Stimulated activated memory B cell treated with anti-CD40 and anti-IgM and Interleukin-4, amounts not matched to agents 10 μg/mL and 1 μg/mL and 100 μg/mL, for 72 hours (primary cell): ENCODE data around the gene GMIP.

Experiments used
- ATAC-seq: fragments of 150-1000 bp; cut with Tn5 transposase; 2 replicates; pipeline ENCODE4 v1.10.0; 2021
- H3K27ac Mint-ChIP-seq: one replicate; pipeline ENCODE4 v1.8.0; 2022; ENCODE audit warnings: mild to moderate bottlenecking, mixed read lengths
- H3K27me3 Mint-ChIP-seq: one replicate; pipeline ENCODE4 v1.8.0; 2022; ENCODE audit warnings: mixed read lengths
- H3K36me3 Mint-ChIP-seq: one replicate; pipeline ENCODE4 v1.8.0; 2022; ENCODE audit warnings: mixed read lengths
- H3K4me1 Mint-ChIP-seq: one replicate; pipeline ENCODE4 v1.8.0; 2022; ENCODE audit warnings: mixed read lengths
- H3K4me3 Mint-ChIP-seq: one replicate; pipeline ENCODE4 v1.8.0; 2022; ENCODE audit warnings: mild to moderate bottlenecking, moderate library complexity, mixed read lengths
- H3K9me3 Mint-ChIP-seq: one replicate; pipeline ENCODE4 v1.8.0; 2022; ENCODE audit warnings: mixed read lengths

Gene GMIP

DNA sequence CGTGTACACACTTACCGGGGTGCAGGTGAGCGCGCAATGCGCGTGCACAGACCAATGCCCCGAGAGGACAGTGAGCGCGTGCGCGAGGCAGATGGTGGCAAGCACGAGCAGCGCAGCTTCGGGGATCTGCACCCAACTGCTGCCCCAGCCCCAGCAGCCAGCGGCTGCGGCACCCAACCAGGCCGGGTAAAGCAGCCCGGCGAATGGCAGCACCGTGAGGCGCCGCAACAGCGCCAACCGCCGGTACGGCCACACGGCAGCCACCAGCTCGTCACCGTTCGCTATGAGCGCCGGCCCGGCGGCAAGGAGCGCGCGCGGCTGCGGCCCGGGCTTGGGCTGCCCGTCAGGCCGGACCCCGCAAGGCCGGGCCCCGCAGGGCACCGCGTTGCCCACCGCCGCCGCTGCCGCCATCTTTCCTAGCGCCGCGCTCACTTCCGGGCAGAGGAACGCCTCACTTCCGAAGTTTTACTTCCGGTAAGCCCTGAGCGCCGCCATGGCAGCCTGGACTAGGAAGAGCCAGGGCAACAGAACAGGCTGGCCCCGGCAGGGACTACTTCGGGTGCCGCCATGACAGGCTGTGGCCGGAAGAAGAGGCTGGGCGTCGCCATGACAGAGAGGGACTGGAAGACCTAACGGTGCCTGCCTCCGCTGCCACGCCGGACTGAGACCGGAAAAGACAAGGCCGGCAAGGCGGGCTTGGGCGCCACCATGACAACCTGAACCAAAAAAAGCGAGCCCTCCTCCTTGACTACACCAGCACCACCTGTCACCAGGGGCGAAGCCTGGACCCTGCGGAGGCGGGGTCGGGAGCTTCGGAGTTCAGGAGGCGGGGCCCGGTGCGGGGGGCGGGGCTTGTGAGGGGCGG is 20.0 kb upstream of the GMIP start, which contains the start of gene ATP13A1:
Gene ATP13A1, minus strand, starts transcription at position 421 of the 865 bp plus-strand sequence. Its CDS starts 10 bp downstream, at position 411.
- Mint-ChIP-seq H3K27me3 (no peaks in the 10 kb centered on the region), H3K9me3 (no peaks in the 10 kb centered on the region), H3K27ac (peak within 1 kb of the TSS; percentile 87), H3K4me1 (peaks cover 34% of the 10 kb centered on the region), H3K36me3 (peaks cover 16% of the 10 kb centered on the region), H3K4me3 (peak within 1 kb of the TSS; percentile 78)
- ATAC-seq = peak; percentile 91

DNA sequence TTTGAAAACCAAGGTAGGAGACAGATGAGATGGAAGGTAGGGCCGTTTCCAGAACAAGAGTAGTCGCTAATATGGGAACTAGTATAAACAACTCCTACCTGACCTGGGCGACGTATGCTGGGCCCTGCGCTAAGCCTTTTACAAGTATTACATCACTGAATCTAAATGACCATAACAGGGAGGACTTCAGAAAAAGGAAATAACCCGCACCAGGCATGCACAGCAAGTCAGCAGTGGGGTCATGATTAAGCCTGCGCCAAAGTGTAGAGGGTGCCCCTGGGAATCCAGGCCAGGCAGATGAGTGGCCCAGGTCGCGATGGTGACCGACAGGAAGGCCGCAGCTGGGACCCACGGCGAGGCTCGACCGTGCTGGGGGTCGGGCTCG is 19.4 kb upstream of the GMIP start:
- Mint-ChIP-seq H3K4me1 (peaks cover 29% of the 10 kb centered on the region), H3K4me3 (peak overlapping the region; percentile 78), H3K27ac (peak overlapping the region; percentile 87), H3K27me3 (no peaks in the 10 kb centered on the region), H3K9me3 (no peaks in the 10 kb centered on the region), H3K36me3 (peaks cover 21% of the 10 kb centered on the region)
- ATAC-seq = peak; percentile 2

DNA sequence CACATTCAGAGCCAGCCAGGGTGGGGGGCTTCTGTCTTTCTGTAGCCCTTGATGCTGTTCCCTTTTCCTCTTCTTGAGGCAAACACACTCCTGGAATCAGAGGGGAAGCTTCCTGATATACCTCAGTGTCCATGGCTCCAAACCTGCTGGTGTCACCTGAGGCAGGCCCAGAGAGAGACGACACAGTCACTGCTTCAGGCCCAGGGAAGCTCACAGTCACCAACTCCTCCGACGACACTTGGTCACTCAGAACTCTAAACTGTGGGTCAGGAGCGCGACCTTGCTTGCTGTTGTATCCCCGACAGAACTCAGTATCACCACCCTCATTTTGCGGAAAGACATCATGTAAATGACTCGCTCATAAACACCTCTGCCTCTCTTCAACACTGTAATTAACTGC is 18.9 kb upstream of the GMIP start:
- peak overlapping the region; percentile 87 for H3K27ac Mint-ChIP-seq
- H3K4me3 Mint-ChIP-seq = peak overlapping the region; percentile 78
- no peak for ATAC-seq
- H3K27me3 Mint-ChIP-seq = no peaks in the 10 kb centered on the region
- no peaks in the 10 kb centered on the region for H3K9me3 Mint-ChIP-seq
- peaks cover 24% of the 10 kb centered on the region for H3K4me1 Mint-ChIP-seq
- peaks cover 21% of the 10 kb centered on the region for H3K36me3 Mint-ChIP-seq

DNA sequence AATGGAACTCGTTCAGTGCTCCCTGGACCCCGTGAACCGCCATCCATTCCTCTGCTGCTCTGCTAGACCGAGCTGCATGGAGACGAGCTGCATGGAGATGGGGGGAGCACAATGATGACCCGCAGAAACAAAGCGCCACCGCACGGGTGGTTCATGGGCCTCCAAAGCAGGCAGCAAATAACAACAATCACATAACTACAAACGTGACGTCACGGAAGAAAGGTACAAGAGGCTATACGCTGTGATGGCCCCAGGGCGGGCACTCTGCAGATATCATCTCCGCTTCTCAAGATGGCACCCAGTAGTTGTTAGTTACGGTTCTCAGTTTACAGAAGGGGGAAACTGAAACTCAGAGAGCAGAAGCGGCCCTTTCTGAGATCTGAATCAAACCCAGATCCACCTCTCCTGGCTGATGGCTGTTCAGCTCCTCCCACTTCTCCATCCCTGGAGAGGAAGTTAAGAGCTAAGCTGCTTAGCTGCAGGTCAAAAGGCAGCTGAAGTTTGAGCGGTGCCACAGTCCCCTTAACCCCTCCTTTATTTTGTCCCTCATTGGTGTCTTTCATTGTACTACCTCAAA is 18.3 kb upstream of the GMIP start:
- peak; percentile 74 for ATAC-seq
- H3K9me3 Mint-ChIP-seq = no peaks in the 10 kb centered on the region
- H3K4me3 Mint-ChIP-seq = peak overlapping the region; percentile 78
- peak overlapping the region; percentile 87 for H3K27ac Mint-ChIP-seq
- H3K36me3 Mint-ChIP-seq = peaks cover 25% of the 10 kb centered on the region
- no peaks in the 10 kb centered on the region for H3K27me3 Mint-ChIP-seq
- H3K4me1 Mint-ChIP-seq = peaks cover 24% of the 10 kb centered on the region

DNA sequence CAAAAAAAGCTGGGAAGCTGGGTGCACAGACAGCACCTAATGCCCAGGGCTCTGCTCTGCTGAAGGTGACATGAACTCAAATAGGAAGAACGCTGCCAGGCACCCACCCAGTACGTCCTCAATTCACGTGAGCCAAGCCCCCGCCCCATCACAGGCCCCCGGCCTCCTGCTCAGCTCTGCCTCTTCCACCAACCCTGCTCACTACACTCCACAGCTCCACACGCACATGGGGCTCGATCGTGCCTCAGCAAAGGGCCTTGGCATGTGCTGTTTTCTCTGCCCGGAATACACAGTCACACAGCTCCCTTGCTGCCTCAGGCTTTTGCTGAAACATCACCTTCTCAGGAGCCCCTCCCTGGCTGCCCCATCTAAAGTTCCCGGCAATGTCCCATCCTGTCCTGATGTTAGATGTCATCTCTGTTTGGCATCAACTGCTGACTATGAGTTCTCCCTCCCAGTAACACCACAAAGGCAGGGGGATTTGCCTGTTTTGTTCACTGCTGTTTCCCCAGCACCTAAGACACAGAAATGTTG is 17.8 kb upstream of the GMIP start:
- peaks cover 31% of the 10 kb centered on the region for H3K36me3 Mint-ChIP-seq
- peaks cover 24% of the 10 kb centered on the region for H3K4me1 Mint-ChIP-seq
- no peaks in the 10 kb centered on the region for H3K9me3 Mint-ChIP-seq
- H3K27ac Mint-ChIP-seq = peak overlapping the region; percentile 87
- no peak for ATAC-seq
- no peaks in the 10 kb centered on the region for H3K27me3 Mint-ChIP-seq
- peak overlapping the region; percentile 78 for H3K4me3 Mint-ChIP-seq

DNA sequence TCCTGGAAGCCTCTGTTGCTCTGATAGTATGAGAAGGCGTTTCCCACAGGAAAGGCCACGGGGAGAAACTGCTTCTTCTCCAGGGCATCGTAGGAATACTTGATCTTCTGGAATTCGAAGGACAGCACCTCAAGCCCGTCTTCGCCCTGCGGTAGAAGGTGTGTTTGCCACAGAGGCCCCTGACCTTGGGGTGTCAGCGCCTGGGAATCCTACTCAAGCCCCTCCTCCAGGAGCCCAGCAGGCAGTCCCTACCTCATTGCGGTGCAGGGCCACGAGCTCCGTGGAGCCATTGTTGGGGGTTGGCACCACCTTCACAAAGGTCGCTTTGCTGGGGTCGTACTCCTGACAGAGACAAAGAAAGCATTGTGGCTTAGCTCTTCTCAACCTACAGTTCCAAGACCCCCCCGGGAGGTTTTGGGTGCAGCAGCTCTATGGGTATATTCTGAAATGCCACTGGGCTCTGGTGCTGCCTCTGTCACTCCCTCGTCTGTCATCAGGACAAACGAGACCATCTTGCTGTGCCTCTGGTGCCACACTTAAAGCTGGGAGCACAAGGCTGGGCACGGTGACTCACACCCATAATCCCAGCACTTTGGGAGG is 16.3 kb upstream of the GMIP start:
- Mint-ChIP-seq H3K4me3 (no peak overlapping the region), H3K4me1 (peaks cover 24% of the 10 kb centered on the region), H3K36me3 (peaks cover 41% of the 10 kb centered on the region), H3K27ac (peak overlapping the region; percentile 87), H3K27me3 (no peaks in the 10 kb centered on the region), H3K9me3 (no peaks in the 10 kb centered on the region)
- ATAC-seq = no peak

DNA sequence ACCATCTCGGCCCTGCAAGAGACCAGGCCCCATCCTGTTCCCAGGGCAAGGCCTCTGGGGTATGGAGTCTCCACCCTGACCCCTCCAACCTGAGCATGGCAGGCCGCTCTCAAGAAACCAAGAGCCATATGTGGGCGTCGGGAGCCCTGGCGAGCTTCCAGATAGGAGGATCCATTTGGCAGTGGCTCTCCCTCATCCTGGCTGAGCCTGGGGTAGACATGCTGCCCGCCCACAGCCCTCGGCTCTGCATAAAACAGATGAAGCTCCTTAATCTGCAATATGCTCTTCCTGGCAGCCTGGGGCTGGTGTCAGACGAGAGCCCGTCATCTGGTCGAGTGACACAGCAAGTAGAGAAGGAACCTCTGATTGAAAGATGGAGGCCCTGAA is 13.9 kb upstream of the GMIP start:
- Mint-ChIP-seq H3K9me3 (no peaks in the 10 kb centered on the region), H3K4me3 (no peak overlapping the region), H3K27ac (no peak overlapping the region), H3K27me3 (no peaks in the 10 kb centered on the region), H3K36me3 (peaks cover 61% of the 10 kb centered on the region), H3K4me1 (peaks cover 17% of the 10 kb centered on the region)
- ATAC-seq = no peak

DNA sequence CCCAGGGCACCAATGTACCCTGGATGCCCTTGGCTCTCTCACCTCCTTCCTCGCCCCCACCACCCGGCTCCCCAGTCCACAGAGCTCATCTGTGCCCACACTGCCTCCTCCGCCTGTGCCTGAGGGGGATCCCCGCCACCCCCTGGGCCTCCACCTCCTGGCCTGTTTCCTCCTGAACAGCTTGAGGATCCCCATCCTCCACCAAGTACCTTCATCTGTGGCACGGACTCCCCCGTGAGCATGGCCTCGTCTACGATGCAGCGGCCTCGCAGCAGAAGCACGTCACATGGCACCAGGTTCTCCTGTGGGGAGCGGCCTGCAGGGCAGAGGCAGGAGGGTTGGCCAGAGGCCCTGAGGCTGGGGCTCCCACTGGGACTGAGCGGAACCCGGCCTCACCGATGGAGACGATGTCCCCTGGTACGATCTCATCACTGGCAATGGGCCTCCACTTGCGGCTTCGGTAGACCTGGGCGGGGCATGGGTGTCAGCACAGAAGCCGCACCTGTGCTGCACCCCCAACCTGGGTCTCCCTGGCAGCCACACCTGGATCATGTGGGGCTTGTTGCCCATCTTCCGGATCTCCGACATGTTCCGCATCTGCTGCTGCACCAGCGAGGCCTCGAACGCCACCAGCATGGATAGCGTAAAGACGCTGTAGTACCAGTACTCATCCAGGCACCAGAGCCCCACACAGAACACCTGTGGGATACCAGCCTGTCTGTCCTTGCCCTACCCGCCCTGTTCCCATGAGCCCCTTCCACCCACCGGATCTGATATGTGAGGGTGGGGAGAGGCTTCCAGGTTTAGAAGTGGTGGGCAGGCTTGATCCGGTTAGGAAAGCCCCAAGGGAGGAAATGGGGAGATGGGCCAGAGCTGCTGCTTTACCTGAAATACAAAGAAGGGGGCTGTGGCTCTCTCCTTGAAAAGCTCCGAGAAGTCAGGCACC is 13.3 kb upstream of the GMIP start:
- Mint-ChIP-seq H3K9me3 (no peaks in the 10 kb centered on the region), H3K27me3 (no peaks in the 10 kb centered on the region), H3K27ac (no peak overlapping the region), H3K4me3 (no peak overlapping the region), H3K36me3 (peaks cover 67% of the 10 kb centered on the region), H3K4me1 (peaks cover 11% of the 10 kb centered on the region)
- ATAC-seq = no peak

DNA sequence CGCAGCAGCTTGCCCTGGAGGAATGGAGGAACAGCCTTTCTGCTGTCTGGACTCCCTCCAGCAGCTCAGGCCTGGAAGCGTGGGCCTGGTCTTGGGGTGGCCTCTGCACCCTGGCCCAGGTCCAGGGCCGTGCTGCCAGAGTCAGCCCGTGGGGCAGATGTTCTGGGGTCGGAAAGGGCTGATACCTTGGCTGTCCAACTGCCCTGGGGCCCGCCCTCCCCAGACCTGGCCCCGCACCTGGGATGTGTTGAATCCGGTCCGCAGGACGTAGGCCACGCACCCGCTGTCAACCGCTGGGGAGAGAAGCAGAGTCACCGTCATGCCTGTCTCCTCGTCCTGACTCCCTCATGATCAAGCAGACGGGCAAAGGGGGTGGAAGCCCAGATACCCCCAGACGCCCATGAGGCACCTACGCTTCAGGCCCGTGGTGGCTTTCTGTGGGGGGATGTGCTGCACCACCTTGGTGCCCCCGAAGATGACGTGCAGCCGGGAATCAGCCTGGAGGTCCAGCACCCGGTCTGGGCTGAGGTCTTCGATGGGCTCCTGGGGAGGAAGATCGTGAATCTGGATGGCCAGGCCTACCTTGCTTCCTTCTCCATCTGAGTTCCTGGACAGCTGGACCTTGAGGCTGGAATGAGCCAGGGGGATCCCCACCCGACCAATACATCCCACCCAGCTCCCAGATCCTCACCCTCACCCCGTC is 12.3 kb upstream of the GMIP start:
- Mint-ChIP-seq H3K4me1 (peaks cover 2% of the 10 kb centered on the region), H3K36me3 (peaks cover 64% of the 10 kb centered on the region), H3K27ac (no peak overlapping the region), H3K27me3 (no peaks in the 10 kb centered on the region), H3K4me3 (no peak overlapping the region), H3K9me3 (no peaks in the 10 kb centered on the region)
- ATAC-seq = no peak

DNA sequence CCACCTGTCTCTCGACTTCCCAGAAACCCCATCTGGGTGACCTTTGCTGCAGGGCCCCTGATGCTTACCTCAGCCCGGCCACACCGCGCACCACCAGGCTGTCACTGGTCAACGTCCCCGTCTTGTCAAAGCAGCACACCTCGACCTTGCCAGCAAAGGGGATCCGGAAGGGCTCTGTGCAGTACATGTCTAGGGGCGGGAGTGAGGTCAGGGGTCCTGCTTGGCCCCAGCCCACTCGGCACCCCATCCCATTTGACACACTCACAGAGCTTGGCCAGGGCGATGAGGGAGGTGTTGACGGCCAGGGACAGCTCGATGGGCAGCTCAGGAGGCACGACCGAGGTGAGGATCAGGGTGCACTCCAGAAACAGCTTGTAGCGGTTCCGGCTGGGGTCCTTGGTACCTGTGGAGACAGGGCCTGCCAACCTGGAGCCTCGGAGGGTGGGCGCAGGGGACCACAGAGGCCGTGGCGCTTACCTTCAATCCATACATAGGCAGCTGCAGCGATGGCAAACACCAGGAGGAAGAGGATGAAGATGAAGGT is 11.7 kb upstream of the GMIP start:
- Mint-ChIP-seq H3K4me3 (no peak overlapping the region), H3K27ac (no peak overlapping the region), H3K36me3 (peaks cover 69% of the 10 kb centered on the region), H3K4me1 (no peaks in the 10 kb centered on the region), H3K9me3 (no peaks in the 10 kb centered on the region), H3K27me3 (no peaks in the 10 kb centered on the region)
- no peak for ATAC-seq

DNA sequence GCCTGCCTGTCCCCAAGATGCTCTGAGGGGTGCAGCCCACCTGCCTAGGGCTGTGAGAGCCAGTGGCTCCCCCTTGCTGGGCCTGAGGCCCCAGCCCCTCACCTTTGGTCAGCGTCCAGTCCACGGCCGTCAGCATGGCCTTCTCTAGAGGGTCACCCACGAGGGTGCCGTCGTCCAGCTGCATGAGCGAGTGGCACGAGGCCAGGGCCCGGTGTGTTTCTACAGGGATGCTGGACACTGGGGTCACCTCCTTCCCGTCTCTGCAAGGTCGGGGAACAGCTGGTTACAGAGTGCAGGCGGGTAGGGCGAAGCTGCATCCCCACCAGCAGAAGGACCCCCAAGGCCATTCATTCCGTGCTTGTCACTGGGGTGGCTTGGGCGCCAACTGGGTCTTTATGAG is 11.0 kb upstream of the GMIP start:
- H3K36me3 Mint-ChIP-seq = peaks cover 68% of the 10 kb centered on the region
- H3K4me3 Mint-ChIP-seq = no peak overlapping the region
- no peaks in the 10 kb centered on the region for H3K9me3 Mint-ChIP-seq
- no peaks in the 10 kb centered on the region for H3K4me1 Mint-ChIP-seq
- H3K27ac Mint-ChIP-seq = no peak overlapping the region
- H3K27me3 Mint-ChIP-seq = no peaks in the 10 kb centered on the region
- ATAC-seq = no peak

DNA sequence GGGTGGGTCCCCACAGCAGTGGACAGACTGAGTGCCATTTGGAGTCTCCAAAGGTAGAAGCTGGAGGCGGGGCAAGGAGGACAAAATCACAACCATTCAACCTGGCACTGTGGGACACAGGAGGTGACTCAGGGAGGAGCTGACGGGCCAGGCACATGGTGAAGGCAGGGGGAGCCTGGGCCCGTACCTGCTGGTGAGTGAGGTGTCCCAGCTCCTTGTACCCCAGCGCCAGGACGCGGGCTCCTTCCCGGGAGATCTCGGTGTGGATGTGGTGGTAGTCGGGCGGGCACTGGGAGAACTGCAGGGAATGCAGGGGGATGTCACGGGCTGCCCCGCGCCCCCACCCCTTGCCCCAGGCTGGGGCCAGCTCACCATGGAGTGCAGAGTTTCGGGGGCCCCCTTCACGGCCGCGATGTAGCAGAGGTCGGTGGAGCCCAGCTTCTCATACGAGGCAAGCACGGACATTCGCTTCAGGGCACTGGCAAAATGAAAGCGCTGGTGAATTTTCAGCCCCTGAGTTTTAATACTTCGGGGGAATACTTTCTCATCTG is 10.2 kb upstream of the GMIP start:
- Mint-ChIP-seq H3K27ac (no peak overlapping the region), H3K4me3 (no peak overlapping the region), H3K27me3 (no peaks in the 10 kb centered on the region), H3K4me1 (no peaks in the 10 kb centered on the region), H3K9me3 (no peaks in the 10 kb centered on the region), H3K36me3 (peaks cover 72% of the 10 kb centered on the region)
- ATAC-seq = no peak

DNA sequence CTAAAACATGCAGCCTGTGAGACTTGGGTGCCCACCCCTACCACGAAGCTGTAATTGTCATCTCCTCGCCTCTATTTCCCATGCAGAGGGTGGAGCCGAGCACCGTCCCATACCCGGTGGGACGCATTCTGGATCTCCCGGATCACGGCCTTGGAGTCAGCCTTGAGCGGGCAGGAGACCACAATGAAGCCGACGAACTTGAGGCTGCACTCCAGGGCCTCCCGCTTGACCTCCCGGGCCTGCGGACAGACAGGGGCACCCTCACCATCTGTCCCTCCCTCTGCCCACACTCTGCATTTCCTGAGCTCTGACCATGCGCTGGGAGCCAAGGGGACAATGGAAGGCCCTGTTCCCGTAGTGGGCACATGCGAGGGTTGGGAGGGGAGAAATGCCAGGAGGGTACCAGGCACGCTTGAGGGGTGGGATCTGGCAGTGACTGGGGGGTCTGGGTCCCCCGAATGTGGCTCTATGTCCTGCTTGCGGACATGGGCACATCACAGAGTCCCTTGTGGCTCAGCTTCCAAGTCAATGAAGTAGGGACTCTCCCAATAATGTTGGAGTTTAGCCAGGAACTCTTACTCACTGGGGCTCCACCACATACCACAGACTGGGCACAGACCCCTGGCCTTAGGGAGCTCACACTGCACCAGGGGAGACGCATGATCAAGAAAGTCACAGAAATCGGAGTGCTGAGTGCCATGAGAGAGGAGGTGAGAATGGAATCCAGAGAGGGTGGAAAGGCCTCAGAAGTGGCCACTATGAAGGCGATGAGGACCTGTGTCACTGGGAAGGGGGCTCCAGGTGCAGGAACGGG is 9.2 kb upstream of the GMIP start:
- Mint-ChIP-seq H3K27me3 (no peaks in the 10 kb centered on the region), H3K4me3 (no peak overlapping the region), H3K9me3 (no peaks in the 10 kb centered on the region), H3K27ac (no peak overlapping the region), H3K36me3 (peaks cover 73% of the 10 kb centered on the region), H3K4me1 (no peaks in the 10 kb centered on the region)
- no peak for ATAC-seq
